Parathyroid adenoma (tissue), 2 donors: ENCODE measurements around the gene MGRN1.

Experiments used
- H2AFZ ChIP-seq: fragments of 300-600 bp; sonication (generic); one replicate; pipeline ENCODE4 v1.7.0; 2017; ENCODE audit warnings: antibody characterized with exemption, mild to moderate bottlenecking
- H3K27ac ChIP-seq: fragments of 300-600 bp; sonication (generic); one replicate; pipeline ENCODE4 v1.7.0; 2017
- H3K27me3 ChIP-seq: fragments of 300-600 bp; sonication (generic); one replicate; pipeline ENCODE4 v1.7.0; 2017; ENCODE audit warnings: low read length; ENCODE audit not compliant: control insufficient read depth, insufficient read depth
- H3K36me3 ChIP-seq: fragments of 300-600 bp; sonication (generic); one replicate; pipeline ENCODE4 v1.7.0; 2017; ENCODE audit warnings: low read length; ENCODE audit not compliant: control insufficient read depth, insufficient read depth
- H3K4me1 ChIP-seq: fragments of 300-600 bp; sonication (generic); one replicate; pipeline ENCODE4 v1.7.0; 2017; ENCODE audit warnings: control low read depth
- H3K4me2 ChIP-seq: fragments of 300-600 bp; sonication (generic); one replicate; pipeline ENCODE4 v1.7.0; 2017; ENCODE audit warnings: low read length
- H3K4me3 ChIP-seq: fragments of 300-600 bp; sonication (generic); one replicate; pipeline ENCODE4 v1.7.0; 2017; ENCODE audit warnings: low read depth, low read length
- H3K79me2 ChIP-seq: fragments of 300-600 bp; sonication (generic); one replicate; pipeline ENCODE4 v1.7.0; 2017; ENCODE audit warnings: control low read depth
- H3K9ac ChIP-seq: fragments of 300-600 bp; sonication (generic); one replicate; pipeline ENCODE4 v1.7.0; 2017; ENCODE audit warnings: mild to moderate bottlenecking
- H3K9me3 ChIP-seq: fragments of 300-600 bp; sonication (generic); one replicate; pipeline ENCODE4 v1.7.0; 2017; ENCODE audit warnings: low read length; ENCODE audit not compliant: control insufficient read depth
- TF ChIP-seq, protein P1 (sequence below): fragments of 300-600 bp; sonication (generic); IDR thresholded peaks from one replicate; pipeline ENCODE4 v1.7.0; 2017; ENCODE audit warnings: antibody characterized with exemption, mild to moderate bottlenecking
- donor health status: primary hyperparathyroidism.

MGRN1 gene

DNA sequence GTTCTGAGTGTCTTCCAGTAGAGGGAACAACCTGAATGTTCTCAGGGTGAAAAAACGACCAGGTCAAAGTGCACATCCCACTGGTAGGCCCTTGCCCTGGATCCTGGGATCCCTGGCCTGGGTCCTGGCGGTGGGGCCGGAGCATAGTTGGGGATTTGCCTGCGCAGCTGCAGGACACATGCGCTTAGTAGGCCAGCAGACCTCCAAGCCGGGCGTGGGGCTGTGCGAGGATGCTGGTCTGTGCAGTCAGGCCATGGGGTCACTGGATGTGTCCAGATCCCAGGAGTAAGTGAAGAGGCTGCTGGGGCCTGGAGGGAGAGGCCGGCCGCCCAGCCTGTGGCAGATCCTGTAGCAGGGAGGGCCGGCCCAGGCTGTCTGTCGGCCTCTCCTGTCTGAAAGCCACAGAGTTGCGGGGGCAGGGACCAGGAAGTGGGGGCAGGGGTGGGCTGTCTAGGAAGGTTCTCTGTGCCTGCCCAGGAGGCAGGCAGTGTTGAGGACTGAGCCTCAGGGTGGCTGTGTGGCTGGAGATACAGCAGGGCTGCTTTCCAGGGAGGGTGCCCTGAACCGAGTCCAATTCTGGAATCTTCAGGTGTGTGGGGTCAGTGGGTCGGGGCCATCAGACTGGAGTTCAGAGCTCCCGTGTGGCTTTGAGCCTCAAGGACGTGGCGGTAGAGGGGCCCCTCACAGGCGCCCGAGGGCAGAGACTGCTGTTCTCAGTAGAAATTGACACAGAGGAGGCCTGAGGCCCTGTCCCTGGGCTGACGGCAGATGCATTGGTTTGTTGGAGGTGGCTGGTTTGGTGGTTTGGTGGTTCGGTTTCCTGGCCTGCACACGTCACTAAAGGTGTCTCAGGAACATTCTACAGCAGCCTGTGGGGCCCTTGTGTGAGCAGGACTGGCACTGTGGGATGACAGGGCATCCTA is 51.5 kb downstream of the MGRN1 start:
- Histone ChIP-seq H3K36me3 (no peaks in the 10 kb centered on the region), H3K4me1 (no peaks in the 10 kb centered on the region), H3K27me3 (no peaks in the 10 kb centered on the region), H3K4me3 (no peak overlapping the region), H2AFZ (no peak overlapping the region), H3K9ac (no peak overlapping the region), H3K9me3 (no peaks in the 10 kb centered on the region), H3K4me2 (no peak overlapping the region), H3K27ac (no peak overlapping the region), H3K79me2 (peaks cover 6% of the 10 kb centered on the region)
- TF ChIP-seq, protein P1, sequence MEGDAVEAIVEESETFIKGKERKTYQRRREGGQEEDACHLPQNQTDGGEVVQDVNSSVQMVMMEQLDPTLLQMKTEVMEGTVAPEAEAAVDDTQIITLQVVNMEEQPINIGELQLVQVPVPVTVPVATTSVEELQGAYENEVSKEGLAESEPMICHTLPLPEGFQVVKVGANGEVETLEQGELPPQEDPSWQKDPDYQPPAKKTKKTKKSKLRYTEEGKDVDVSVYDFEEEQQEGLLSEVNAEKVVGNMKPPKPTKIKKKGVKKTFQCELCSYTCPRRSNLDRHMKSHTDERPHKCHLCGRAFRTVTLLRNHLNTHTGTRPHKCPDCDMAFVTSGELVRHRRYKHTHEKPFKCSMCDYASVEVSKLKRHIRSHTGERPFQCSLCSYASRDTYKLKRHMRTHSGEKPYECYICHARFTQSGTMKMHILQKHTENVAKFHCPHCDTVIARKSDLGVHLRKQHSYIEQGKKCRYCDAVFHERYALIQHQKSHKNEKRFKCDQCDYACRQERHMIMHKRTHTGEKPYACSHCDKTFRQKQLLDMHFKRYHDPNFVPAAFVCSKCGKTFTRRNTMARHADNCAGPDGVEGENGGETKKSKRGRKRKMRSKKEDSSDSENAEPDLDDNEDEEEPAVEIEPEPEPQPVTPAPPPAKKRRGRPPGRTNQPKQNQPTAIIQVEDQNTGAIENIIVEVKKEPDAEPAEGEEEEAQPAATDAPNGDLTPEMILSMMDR, result no peak

DNA sequence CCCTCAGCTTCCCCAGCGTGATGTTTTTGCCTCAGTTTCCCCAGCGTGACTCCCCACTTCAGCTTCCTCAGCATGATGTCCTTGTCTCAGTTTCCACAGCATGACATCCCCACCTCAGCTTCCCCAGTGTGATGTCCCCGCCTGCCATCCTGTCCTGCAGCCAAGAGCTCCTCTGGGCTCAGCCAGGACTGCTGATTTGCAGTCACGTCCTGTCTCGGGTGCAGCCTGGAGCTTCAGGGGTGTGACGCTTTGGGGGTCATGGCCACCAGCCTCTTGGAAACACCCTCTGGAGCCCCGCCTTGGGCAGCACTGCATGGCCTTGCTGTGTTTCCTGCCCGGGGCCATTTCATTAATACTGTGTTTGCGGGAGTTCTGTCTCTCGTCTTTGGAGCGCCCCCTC is 52.2 kb downstream of the MGRN1 start:
- H2AFZ ChIP-seq, result no peak overlapping the region
- no peak overlapping the region for H3K27ac ChIP-seq
- no peaks in the 10 kb centered on the region for H3K9me3 ChIP-seq

DNA sequence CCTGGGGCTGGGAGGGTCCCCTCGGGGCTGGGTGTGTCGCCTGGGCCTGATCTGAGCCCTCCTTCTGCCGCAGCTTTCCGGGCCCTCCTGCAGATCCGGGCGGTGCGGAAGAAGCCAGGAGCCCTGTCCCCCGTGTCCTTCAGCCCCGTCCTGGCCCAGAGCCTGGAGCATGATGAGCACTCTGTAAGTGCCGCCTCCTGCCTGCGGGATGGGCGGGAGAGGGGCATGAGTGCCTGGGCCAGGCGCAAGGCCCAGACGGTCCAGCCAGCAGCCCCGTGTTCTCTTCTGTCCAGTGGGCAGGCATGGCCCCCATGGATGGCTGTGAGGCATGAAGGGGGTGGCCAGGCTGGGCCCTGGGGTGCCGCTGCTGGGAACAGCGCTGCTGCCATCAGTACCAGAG is 52.8 kb downstream of the MGRN1 start:
- Histone ChIP-seq H3K9ac (no peak overlapping the region), H3K4me2 (no peak overlapping the region), H3K9me3 (no peaks in the 10 kb centered on the region), H3K4me1 (no peaks in the 10 kb centered on the region), H3K79me2 (peaks cover 6% of the 10 kb centered on the region), H2AFZ (no peak overlapping the region), H3K27ac (no peak overlapping the region), H3K36me3 (no peaks in the 10 kb centered on the region), H3K27me3 (no peaks in the 10 kb centered on the region), H3K4me3 (no peak overlapping the region)
- TF ChIP-seq, protein P1, result no peak

More for the DNA sequence above, 52.2 kb downstream of the MGRN1 start:
- Histone ChIP-seq H3K9ac (no peak overlapping the region), H3K79me2 (peaks cover 6% of the 10 kb centered on the region), H3K4me3 (no peak overlapping the region), H3K36me3 (no peaks in the 10 kb centered on the region), H3K27me3 (no peaks in the 10 kb centered on the region), H3K4me2 (no peak overlapping the region), H3K4me1 (no peaks in the 10 kb centered on the region)
- TF ChIP-seq, protein P1, result no peak

DNA sequence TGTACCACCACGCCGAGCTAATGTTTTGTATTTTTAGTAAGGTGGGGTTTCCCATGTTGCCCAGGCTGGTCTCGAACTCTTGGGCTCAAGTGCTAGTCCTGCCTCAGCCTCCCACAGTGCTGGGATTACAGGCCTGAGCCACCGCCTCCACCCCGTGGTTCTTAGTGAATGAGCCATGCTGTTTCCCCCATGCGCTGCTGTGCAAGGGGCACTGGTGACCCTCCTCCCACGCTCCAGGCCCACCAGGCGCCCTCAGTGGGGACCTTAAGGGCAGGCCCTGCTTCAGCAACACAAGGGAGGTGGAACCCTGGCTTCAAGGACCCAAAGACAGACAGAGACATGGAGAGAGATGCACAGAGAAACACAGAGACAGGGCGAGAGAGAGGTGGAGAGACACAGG is 53.4 kb downstream of the MGRN1 start:
- Histone ChIP-seq H2AFZ (no peak overlapping the region), H3K4me1 (peaks cover 3% of the 10 kb centered on the region), H3K9ac (no peak overlapping the region), H3K36me3 (no peaks in the 10 kb centered on the region), H3K27ac (no peak overlapping the region), H3K27me3 (no peaks in the 10 kb centered on the region), H3K9me3 (no peaks in the 10 kb centered on the region), H3K79me2 (peaks cover 6% of the 10 kb centered on the region), H3K4me3 (no peak overlapping the region), H3K4me2 (no peak overlapping the region)
- TF ChIP-seq, protein P1, result no peak

DNA sequence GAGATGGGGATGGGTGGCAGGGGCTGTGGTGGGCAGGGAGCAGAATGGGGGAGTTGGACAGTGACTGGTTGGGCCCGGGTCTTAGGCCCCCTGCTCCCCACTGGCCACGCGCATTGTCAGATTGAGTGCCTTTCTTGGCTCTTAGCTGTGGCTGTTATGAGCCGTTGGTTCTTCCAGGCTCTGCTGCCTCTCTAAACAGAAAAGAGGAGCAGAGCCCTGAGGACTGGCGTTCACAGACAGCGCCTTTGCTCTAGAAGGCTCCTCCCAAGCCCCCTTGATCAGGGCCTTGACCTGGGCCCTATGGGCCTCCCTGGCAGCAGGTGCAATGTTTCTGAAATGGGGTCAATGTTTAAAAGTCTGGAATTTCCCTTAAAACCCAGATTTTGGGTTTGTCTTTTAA is 54.0 kb downstream of the MGRN1 start:
- H3K79me2 ChIP-seq, result peaks cover 6% of the 10 kb centered on the region
- no peak overlapping the region for H3K4me3 ChIP-seq
- H3K4me2 ChIP-seq, result no peak overlapping the region
- H3K9me3 ChIP-seq, result no peaks in the 10 kb centered on the region
- no peaks in the 10 kb centered on the region for H3K27me3 ChIP-seq
- H3K36me3 ChIP-seq, result no peaks in the 10 kb centered on the region
- peaks cover 9% of the 10 kb centered on the region for H3K4me1 ChIP-seq
- H2AFZ ChIP-seq, result no peak overlapping the region
- no peak overlapping the region for H3K27ac ChIP-seq
- TF ChIP-seq, protein P1, result no peak
- no peak overlapping the region for H3K9ac ChIP-seq
